SK-N-SH (cell line): Measurements from ENCODE around the gene REG3G. TPM values are rescaled to one million over a fixed set of nuclear protein-coding genes. Genes with fewer than 3 reads are reported as not detected.

ENCODE experiments used
- CTCF ChIA-PET: fragments of 300-600, 350-600 bp; formaldehyde crosslinking; extraction: SDS; loops from one replicate; lab custom pipeline; 2021; lab: Yijun Ruan, JAX
- POLR2A ChIA-PET: fragments of 350-600 bp; sonication (Branson Sonifier 250); formaldehyde crosslinking; extraction: SDS; loops from one replicate; lab custom pipeline; 2020; ENCODE audit warnings: antibody characterized with exemption, inconsistent platforms; lab: Yijun Ruan, JAX
- DNase-seq: peaks from one replicate; pipeline ENCODE4 v3.0.0; 2012
- H2AFZ ChIP-seq: fragments of 200-600 bp; sonication (generic); 2 replicates; pipeline ENCODE4 v1.8.1; 2016; ENCODE audit warnings: antibody characterized with exemption, mild to moderate bottlenecking, low read depth
- H3F3A ChIP-seq: fragments of 200-600 bp; sonication (generic); replicated peaks from 2 replicates; pipeline ENCODE3; 2016; ENCODE audit warnings: antibody characterized with exemption, mild to moderate bottlenecking; ENCODE audit not compliant: insufficient read depth
- H3K27ac ChIP-seq, 2 experiments: fragments of 200-500 bp in 1 of 2; fragments of 200-600 bp in 1 of 2; sonication (Bioruptor generic) in 1 of 2; sonication (generic), shearing (Covaris generic) in 1 of 2; 2 replicates each; pipeline versions ENCODE4 v1.5.1 to v1.6.1; 2014 to 2016; ENCODE audit warnings: low read depth in 2 of 2, inconsistent platforms in 1 of 2, low read length in 1 of 2, mild to moderate bottlenecking in 1 of 2, mixed read lengths in 1 of 2
- H3K27me3 ChIP-seq: fragments of 200-600 bp; sonication (generic), shearing (Covaris generic); 2 replicates; pipeline ENCODE4 v1.6.1; 2016; ENCODE audit warnings: mixed run types; ENCODE audit not compliant: insufficient read depth
- H3K36me3 ChIP-seq, 2 experiments: fragments of 200-500 bp in 1 of 2; fragments of 200-600 bp in 1 of 2; sonication (Bioruptor generic) in 1 of 2; sonication (generic) in 1 of 2; replicated peaks in 1 of 2; 2 replicates each; pipeline versions ENCODE3 to v1.5.1; 2014 to 2016; ENCODE audit warnings: low read length in 1 of 2, mild to moderate bottlenecking in 1 of 2; ENCODE audit not compliant: insufficient read depth in 2 of 2, control insufficient read depth in 1 of 2
- H3K4me1 ChIP-seq, 2 experiments: fragments of 200-500 bp in 1 of 2; fragments of 200-600 bp in 1 of 2; sonication (Bioruptor generic) in 1 of 2; sonication (generic), shearing (Covaris generic) in 1 of 2; 2 replicates each; pipeline versions ENCODE4 v1.5.1 to v1.6.1; 2014 to 2016; ENCODE audit warnings: low read depth in 1 of 2, low read length in 1 of 2, mixed run types in 1 of 2; ENCODE audit not compliant: insufficient read depth in 2 of 2, control insufficient read depth in 1 of 2
- H3K4me2 ChIP-seq: fragments of 200-600 bp; sonication (generic), shearing (Covaris generic); 2 replicates; pipeline ENCODE4 v1.6.1; 2017; ENCODE audit warnings: mixed run types
- H3K4me3 ChIP-seq, 2 experiments: fragments of 200-500 bp in 1 of 2; fragments of 200-600 bp in 1 of 2; sonication (Bioruptor generic) in 1 of 2; sonication (generic), shearing (Covaris generic) in 1 of 2; 2 replicates each; pipeline versions ENCODE4 v1.5.1 to v1.8.1; 2014 to 2016; ENCODE audit warnings: low read depth in 2 of 2, inconsistent platforms in 1 of 2, low read length in 1 of 2, mild to moderate bottlenecking in 1 of 2, mixed read lengths in 1 of 2, moderate library complexity in 1 of 2
- H3K79me2 ChIP-seq: fragments of 200-600 bp; sonication (generic); 2 replicates; pipeline ENCODE4 v1.8.1; 2017; ENCODE audit warnings: mild to moderate bottlenecking; ENCODE audit not compliant: insufficient read depth
- H3K9ac ChIP-seq: fragments of 200-600 bp; sonication (generic); 2 replicates; pipeline ENCODE4 v1.6.1; 2017; ENCODE audit warnings: mixed run types
- H3K9me2 ChIP-seq: fragments of 200-600 bp; sonication (generic); 2 replicates; pipeline ENCODE4 v1.6.1; 2017; ENCODE audit warnings: mixed run types
- H3K9me3 ChIP-seq: fragments of 200-600 bp; sonication (generic); 2 replicates; pipeline ENCODE4 v1.6.1; 2017; ENCODE audit warnings: mixed run types, mild to moderate bottlenecking, moderate library complexity
- H4K20me1 ChIP-seq: fragments of 200-600 bp; sonication (generic); 2 replicates; pipeline ENCODE4 v1.6.1; 2017; ENCODE audit warnings: mild to moderate bottlenecking, mixed run types; ENCODE audit not compliant: insufficient read depth
- CHD2 ChIP-seq: fragments of 150-350 bp; IDR thresholded peaks from 2 replicates; pipeline ENCODE4 v1.6.1; 2018; ENCODE audit warnings: low read length; ENCODE audit not compliant: partially characterized antibody
- ELF1 ChIP-seq: IDR thresholded peaks from 2 replicates; pipeline ENCODE4 v1.4.0; 2012
- EP300 ChIP-seq, 2 experiments: IDR thresholded peaks; 2 replicates each; pipeline versions ENCODE4 v1.4.0 to v1.6.1; 2012; ENCODE audit warnings: borderline replicate concordance in 1 of 2, low read depth in 1 of 2, low read length in 1 of 2
- EZH2phosphoT487 ChIP-seq: fragments of 200-600 bp; sonication (generic); IDR thresholded peaks from 2 replicates; pipeline ENCODE4 v1.6.1; 2017; ENCODE audit warnings: low read depth, mixed run types, mild to moderate bottlenecking, antibody characterized with exemption, moderate library complexity, borderline replicate concordance
- FOXJ3 ChIP-seq: sonication (generic); formaldehyde crosslinking; IDR thresholded peaks from 2 replicates; pipeline ENCODE4 v1.5.1; 2020; ENCODE audit warnings: mild to moderate bottlenecking, missing genetic modification reagents
- FOXM1 ChIP-seq: IDR thresholded peaks from 2 replicates; pipeline ENCODE4 v1.4.0; 2012; ENCODE audit warnings: low read depth, mild to moderate bottlenecking
- GATA2 ChIP-seq: sonication (generic); formaldehyde crosslinking; IDR thresholded peaks from 2 replicates; pipeline ENCODE4 v1.5.0; 2020; ENCODE audit warnings: mild to moderate bottlenecking, missing genetic modification reagents
- MEF2A ChIP-seq: IDR thresholded peaks from 2 replicates; pipeline ENCODE4 v1.4.0; 2012; ENCODE audit warnings: low read depth, borderline replicate concordance
- MXI1 ChIP-seq: IDR thresholded peaks from 2 replicates; pipeline ENCODE4 v1.6.1; 2012; ENCODE audit warnings: mild to moderate bottlenecking, low read depth, low read length, improper control_type of control experiment
- POLR2AphosphoS5 ChIP-seq: IDR thresholded peaks from 2 replicates; pipeline ENCODE4 v1.6.1; 2012; ENCODE audit warnings: low read depth, low read length
- RAD21 ChIP-seq: IDR thresholded peaks from 2 replicates; pipeline ENCODE4 v1.6.1; 2012; ENCODE audit warnings: mild to moderate bottlenecking, low read length
- RCOR1 ChIP-seq: fragments of 150-350 bp; IDR thresholded peaks from 2 replicates; pipeline ENCODE4 v1.6.1; 2017; ENCODE audit warnings: antibody characterized with exemption, low read length
- RXRA ChIP-seq: IDR thresholded peaks from 2 replicates; pipeline ENCODE4 v1.4.0; 2012; ENCODE audit warnings: low read depth, mild to moderate bottlenecking, borderline replicate concordance
- TCF12 ChIP-seq: IDR thresholded peaks from 2 replicates; pipeline ENCODE4 v1.4.0; 2012
- WGBS: methylation state at CpG from one replicate; pipeline ENCODE4 v1.1.6; 2017; ENCODE audit warnings: low lambda C conversion rate; 5-methylcytosine and 5-hydroxymethylcytosine counted together
- polyA plus RNA-seq, 3 experiments: library from polyadenylated mRNA; depleted of rRNA; stranded (reverse); fragments of >200 nt; gene quantifications; 2 replicates each; pipeline ENCODE4 v1.2.3, GENCODE V29; 2012
- TF ChIP-seq, protein P1 (sequence below): fragments of 200-600 bp; sonication (generic); IDR thresholded peaks from 2 replicates; pipeline ENCODE4 v1.6.1; 2017; ENCODE audit warnings: antibody characterized with exemption, mild to moderate bottlenecking, moderate library complexity
- TF ChIP-seq, protein P2 (sequence below): IDR thresholded peaks from 2 replicates; pipeline ENCODE4; 2012

The REG3G gene
- polyA plus RNA-seq, 1 of the 3 experiments (the other 2 are of a cell fraction), result not detected

DNA sequence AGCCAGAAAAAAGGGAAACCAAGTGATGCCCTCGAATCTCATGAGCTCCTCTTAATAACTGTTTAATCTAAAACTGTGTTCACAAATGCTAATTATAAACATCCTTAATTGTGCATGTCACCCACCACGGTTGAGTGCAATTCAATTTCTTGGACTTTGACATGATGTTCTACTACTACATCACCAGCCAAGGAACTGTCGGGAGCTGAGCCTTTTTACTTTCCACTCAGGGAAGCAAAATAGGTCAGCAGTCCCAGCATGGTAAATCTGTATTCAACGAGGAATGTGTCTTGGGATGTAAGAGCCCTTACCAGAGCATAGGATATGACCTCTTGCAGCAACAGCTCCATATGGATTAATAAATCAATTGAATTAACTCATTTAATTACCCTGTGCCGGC is 20.8 kb upstream of the REG3G start:
- Histone ChIP-seq H3K36me3 (no peaks in the 10 kb centered on the region), H3K9me3 (no peaks in the 10 kb centered on the region), H3K79me2 (no peaks in the 10 kb centered on the region), H3K27me3 (no peaks in the 10 kb centered on the region), H3K27ac (peak overlapping the region in 1 of 2 experiments; percentile 84; a peak in 2 of 4 replicates), H3F3A (no peaks in the 10 kb centered on the region), H3K4me3 (no peak overlapping the region), H4K20me1 (no peaks in the 10 kb centered on the region), H2AFZ (no peak overlapping the region), H3K4me1 (peaks cover 0 to 25% of the 10 kb centered on the region in 2 experiments; a peak in 2 of 4 replicates), H3K9me2 (no peaks in the 10 kb centered on the region), H3K4me2 (no peak overlapping the region), H3K9ac (no peak overlapping the region)
- 6% methylated on average over 5 of the region's 5 CpGs for WGBS
- DNase-seq, result no peak
- TF ChIP-seq RXRA (no peak), EZH2phosphoT487 (no peak)
- TF ChIP-seq, protein P1, sequence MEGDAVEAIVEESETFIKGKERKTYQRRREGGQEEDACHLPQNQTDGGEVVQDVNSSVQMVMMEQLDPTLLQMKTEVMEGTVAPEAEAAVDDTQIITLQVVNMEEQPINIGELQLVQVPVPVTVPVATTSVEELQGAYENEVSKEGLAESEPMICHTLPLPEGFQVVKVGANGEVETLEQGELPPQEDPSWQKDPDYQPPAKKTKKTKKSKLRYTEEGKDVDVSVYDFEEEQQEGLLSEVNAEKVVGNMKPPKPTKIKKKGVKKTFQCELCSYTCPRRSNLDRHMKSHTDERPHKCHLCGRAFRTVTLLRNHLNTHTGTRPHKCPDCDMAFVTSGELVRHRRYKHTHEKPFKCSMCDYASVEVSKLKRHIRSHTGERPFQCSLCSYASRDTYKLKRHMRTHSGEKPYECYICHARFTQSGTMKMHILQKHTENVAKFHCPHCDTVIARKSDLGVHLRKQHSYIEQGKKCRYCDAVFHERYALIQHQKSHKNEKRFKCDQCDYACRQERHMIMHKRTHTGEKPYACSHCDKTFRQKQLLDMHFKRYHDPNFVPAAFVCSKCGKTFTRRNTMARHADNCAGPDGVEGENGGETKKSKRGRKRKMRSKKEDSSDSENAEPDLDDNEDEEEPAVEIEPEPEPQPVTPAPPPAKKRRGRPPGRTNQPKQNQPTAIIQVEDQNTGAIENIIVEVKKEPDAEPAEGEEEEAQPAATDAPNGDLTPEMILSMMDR, result no peak
- POLR2A ChIA-PET, result no interaction called here
- CTCF ChIA-PET, result interaction anchor here (1.2 to 2.5 kb wide), 3 partner anchors 36 to 219 kb away, joined by 3 to 9 read pairs (median 3); no protein-coding TSS in a partner anchor

DNA sequence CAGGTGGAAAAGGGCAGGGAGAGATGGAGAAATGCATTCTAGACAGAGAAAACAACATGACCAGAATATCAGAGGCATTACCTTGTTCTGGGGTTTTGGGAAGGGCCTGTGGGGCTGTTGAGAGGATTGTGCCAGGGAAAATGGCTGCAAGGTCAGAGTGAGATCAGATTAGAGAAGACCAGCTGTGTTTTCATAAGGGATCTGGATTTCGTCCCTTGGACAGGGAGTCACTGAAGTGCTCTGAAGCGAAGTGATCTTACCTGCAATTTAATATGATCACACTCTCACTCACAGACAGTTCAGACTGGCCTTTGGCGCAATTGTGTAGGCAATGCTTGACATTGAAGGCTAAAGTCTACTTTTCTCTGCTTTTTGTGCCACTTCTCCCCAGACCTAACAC is 20.3 kb upstream of the REG3G start:
- H3K9me2 ChIP-seq, result no peaks in the 10 kb centered on the region
- POLR2A ChIA-PET, result no interaction called here

More for the DNA sequence above, 20.3 kb upstream of the REG3G start:
- CTCF ChIA-PET, result interaction anchor here (1.2 to 2.5 kb wide), 3 partner anchors 35 to 218 kb away, joined by 3 to 9 read pairs (median 3); no protein-coding TSS in a partner anchor
- no peaks in the 10 kb centered on the region for H3K36me3 ChIP-seq
- H3K9ac ChIP-seq, result no peak overlapping the region
- no peaks in the 10 kb centered on the region for H3K79me2 ChIP-seq
- TF ChIP-seq FOXJ3 (CRISPR knock-in tag), result peak; percentile 89
- peak; percentile 97 for TF ChIP-seq GATA2 (CRISPR knock-in tag)
- TF ChIP-seq POLR2AphosphoS5, result 0 out of 2 replicates have a peak, but pooled peaks have one; percentile 35
- TF ChIP-seq EP300 (IDR thresholded peaks at IDR 0.05; ENCODE audit: borderline replicate concordance in 1 of 2, low read depth in 1 of 2, low read length in 1 of 2), result peak in 1 of 2 experiments; percentile 98; a peak in 2 of 4 replicates
- no peak for TF ChIP-seq FOXM1
- peak; percentile 66 for TF ChIP-seq TCF12
- TF ChIP-seq ELF1, result no peak
- TF ChIP-seq, protein P2, sequence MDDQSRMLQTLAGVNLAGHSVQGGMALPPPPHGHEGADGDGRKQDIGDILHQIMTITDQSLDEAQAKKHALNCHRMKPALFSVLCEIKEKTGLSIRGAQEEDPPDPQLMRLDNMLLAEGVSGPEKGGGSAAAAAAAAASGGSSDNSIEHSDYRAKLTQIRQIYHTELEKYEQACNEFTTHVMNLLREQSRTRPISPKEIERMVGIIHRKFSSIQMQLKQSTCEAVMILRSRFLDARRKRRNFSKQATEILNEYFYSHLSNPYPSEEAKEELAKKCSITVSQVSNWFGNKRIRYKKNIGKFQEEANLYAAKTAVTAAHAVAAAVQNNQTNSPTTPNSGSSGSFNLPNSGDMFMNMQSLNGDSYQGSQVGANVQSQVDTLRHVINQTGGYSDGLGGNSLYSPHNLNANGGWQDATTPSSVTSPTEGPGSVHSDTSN, result peak; percentile 28; the same call in 1 of the 2 replicates
- peak; percentile 20; the same call in 1 of the 2 replicates for TF ChIP-seq RAD21
- peak; percentile 81 for TF ChIP-seq CHD2
- peak; percentile 63 for TF ChIP-seq MXI1
- peak; percentile 95 for TF ChIP-seq RCOR1
- TF ChIP-seq MEF2A, result no peak
- no peaks in the 10 kb centered on the region for H4K20me1 ChIP-seq
- peak overlapping the region in 1 of 2 experiments; percentile 84; a peak in 2 of 4 replicates for H3K27ac ChIP-seq
- H3F3A ChIP-seq, result no peaks in the 10 kb centered on the region
- no peak overlapping the region for H3K4me2 ChIP-seq
- peak; percentile 65 for DNase-seq
- no peak overlapping the region; a peak in 1 of 4 replicates for H3K4me3 ChIP-seq
- no peak overlapping the region for H2AFZ ChIP-seq
- WGBS, result 9% methylated on average over 3 of the region's 3 CpGs
- no peaks in the 10 kb centered on the region for H3K9me3 ChIP-seq
- peaks cover 0 to 21% of the 10 kb centered on the region in 2 experiments; a peak in 2 of 4 replicates for H3K4me1 ChIP-seq
- no peaks in the 10 kb centered on the region for H3K27me3 ChIP-seq
